AG04450 (cell line): ENCODE results near the gene SH3RF3. TPM values are rescaled to one million over a fixed set of nuclear protein-coding genes. Genes with fewer than 3 reads are reported as not detected.
A peak's percentile ranks its signal among the peaks of the same experiment; 100 is the strongest.

Source experiments
- CTCF ChIA-PET: fragments of 300-600, 350-600 bp; formaldehyde crosslinking; extraction: SDS; loops from one replicate; lab custom pipeline; 2022; ENCODE audit warnings: antibody characterized with exemption, inconsistent platforms; lab: Charles Lee
- POLR2A ChIA-PET: fragments of 350-600 bp; formaldehyde crosslinking; extraction: SDS; loops from one replicate; lab custom pipeline; 2021; ENCODE audit warnings: antibody characterized with exemption, inconsistent platforms; lab: Yijun Ruan, JAX
- DNase-seq: peaks from one replicate; pipeline ENCODE4 v3.0.0-alpha.2; 2011; ENCODE audit warnings: low read depth, low spot score
- H3K27ac ChIP-seq: one replicate; pipeline ENCODE4 v1.5.1; 2012; ENCODE audit warnings: low read depth, low read length, control low read depth
- H3K27me3 ChIP-seq: one replicate; pipeline ENCODE4 v1.6.0; 2012; ENCODE audit warnings: low read length; ENCODE audit not compliant: control insufficient read depth, insufficient read depth
- H3K4me3 ChIP-seq: 2 replicates; pipeline ENCODE4 v1.5.1; 2011; ENCODE audit warnings: mild to moderate bottlenecking, low read depth, low read length, control low read depth
- H3K9me3 ChIP-seq: 2 replicates; pipeline ENCODE4 v1.5.1; 2012; ENCODE audit warnings: low read length; ENCODE audit not compliant: control insufficient read depth, insufficient read depth
- polyA plus RNA-seq: library from polyadenylated mRNA; depleted of rRNA; stranded (reverse); fragments of >200 nt; gene quantifications from 2 replicates; pipeline ENCODE4 v1.2.3, GENCODE V29; 2011
- TF ChIP-seq, protein P1 (sequence below): IDR thresholded peaks from 2 replicates; pipeline ENCODE4 v1.5.1; 2011; ENCODE audit warnings: low read depth, low read length, control low read depth, inconsistent platforms

The SH3RF3 gene
- polyA plus RNA-seq, 1 experiment = 5.7 TPM

DNA sequence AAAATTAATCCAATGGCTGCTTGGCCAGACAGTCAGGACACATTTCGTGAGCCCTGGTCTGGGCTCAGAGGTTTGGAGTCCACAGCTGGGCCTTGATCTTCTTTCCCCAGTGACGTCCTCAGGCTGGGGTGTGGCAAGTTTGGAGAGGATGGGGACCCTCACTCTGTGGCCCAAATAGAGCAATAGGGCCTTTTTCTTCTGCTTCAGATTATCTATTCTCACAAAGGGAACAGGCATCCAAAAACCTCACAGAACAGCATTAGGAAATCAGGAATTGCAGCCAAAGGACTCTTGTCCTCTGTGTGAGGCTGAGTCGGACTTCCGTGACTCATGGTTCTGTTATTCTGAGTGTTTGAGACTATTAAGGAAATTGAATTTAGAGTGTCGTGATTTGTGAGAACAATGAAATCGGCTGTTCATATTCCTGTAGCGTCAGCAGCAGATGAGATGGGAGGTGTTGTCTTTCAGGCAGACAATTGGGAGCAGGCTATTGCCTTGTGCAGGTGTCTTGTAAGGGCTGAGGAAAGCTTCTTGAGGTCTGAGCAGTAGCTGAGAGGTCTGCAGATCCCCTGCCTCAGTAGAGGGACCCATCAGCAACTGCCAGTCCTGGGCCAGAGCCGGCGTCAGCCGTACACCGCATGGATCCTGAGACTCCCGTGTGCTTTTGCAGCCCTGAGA lies 113.8 kb downstream of the SH3RF3 start:
- Histone ChIP-seq H3K9me3 (no peaks in the 10 kb centered on the region), H3K27ac (peak overlapping the region; percentile 88), H3K4me3 (no peak overlapping the region), H3K27me3 (no peaks in the 10 kb centered on the region)
- POLR2A ChIA-PET = interaction anchor here (1.3 to 1.4 kb wide), 3 partner anchors 25 to 71 kb away, joined by 4 to 7 read pairs (median 5); no protein-coding TSS in a partner anchor
- TF ChIP-seq, protein P1, sequence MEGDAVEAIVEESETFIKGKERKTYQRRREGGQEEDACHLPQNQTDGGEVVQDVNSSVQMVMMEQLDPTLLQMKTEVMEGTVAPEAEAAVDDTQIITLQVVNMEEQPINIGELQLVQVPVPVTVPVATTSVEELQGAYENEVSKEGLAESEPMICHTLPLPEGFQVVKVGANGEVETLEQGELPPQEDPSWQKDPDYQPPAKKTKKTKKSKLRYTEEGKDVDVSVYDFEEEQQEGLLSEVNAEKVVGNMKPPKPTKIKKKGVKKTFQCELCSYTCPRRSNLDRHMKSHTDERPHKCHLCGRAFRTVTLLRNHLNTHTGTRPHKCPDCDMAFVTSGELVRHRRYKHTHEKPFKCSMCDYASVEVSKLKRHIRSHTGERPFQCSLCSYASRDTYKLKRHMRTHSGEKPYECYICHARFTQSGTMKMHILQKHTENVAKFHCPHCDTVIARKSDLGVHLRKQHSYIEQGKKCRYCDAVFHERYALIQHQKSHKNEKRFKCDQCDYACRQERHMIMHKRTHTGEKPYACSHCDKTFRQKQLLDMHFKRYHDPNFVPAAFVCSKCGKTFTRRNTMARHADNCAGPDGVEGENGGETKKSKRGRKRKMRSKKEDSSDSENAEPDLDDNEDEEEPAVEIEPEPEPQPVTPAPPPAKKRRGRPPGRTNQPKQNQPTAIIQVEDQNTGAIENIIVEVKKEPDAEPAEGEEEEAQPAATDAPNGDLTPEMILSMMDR = no peak
- DNase-seq = peak; percentile 69
- CTCF ChIA-PET = interaction anchor here (0.5 to 1.3 kb wide), 2 partner anchors 268 to 282 kb away, joined by 3 to 7 read pairs; no protein-coding TSS in a partner anchor

GRCh38 chr2:109243526-109244303 lies 114.7 kb downstream of the SH3RF3 start:
- peak overlapping the region; percentile 88 for H3K27ac ChIP-seq
- no peaks in the 10 kb centered on the region for H3K9me3 ChIP-seq
- no peak overlapping the region for H3K4me3 ChIP-seq
- ChIA-PET POLR2A (interaction anchor here (1.4 kb wide), 1 partner anchor 47 kb away, joined by 5 read pairs; no protein-coding TSS in a partner anchor), CTCF (interaction anchor here (1.3 kb wide), 1 partner anchor 267 kb away, joined by 3 read pairs; no protein-coding TSS in a partner anchor)
- no peaks in the 10 kb centered on the region for H3K27me3 ChIP-seq
- no peak for DNase-seq
- TF ChIP-seq, protein P1 = no peak

- TF ChIP-seq, protein P1 = no peak
- Histone ChIP-seq H3K4me3 (no peak overlapping the region), H3K9me3 (no peaks in the 10 kb centered on the region), H3K27ac (no peak overlapping the region), H3K27me3 (no peaks in the 10 kb centered on the region)
- DNase-seq = no peak
- ChIA-PET CTCF (interaction anchor here (1.3 kb wide), 1 partner anchor 266 kb away, joined by 3 read pairs; no protein-coding TSS in a partner anchor), POLR2A (no interaction called here)
Observed at GRCh38 chr2:109244304-109244582, 115.2 kb downstream of the SH3RF3 start.

DNA sequence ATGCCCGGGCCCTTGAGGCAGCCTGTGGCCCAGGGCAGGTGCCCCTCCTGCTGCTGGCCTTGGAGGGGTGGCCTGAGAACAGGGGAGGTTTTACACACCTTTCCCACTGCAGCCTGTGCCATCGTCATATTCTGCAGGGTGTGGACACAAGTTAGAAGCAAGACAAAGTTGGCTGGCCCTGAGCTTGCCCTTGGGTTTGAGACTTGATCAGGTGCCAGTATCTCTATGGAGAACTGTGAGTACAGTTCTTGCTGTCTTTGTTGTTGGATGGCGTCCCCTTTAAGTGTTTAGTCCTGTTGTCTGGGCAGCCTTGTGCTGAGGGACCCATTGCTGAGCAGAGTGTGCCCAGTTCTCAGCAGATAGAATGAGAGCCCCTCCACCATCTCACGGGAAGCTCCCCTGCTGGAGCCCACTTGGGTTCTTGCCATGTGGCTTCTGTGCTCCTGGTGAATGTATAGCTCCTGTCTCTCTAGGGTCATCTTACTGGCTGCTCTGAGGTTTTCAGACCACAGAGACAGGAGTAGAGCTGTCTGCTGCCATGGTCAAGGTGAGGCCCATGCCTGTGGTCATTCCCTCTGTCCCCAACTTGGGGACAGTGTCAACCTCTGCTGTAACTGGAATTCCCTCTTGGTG lies 115.9 kb downstream of the SH3RF3 start:
- Histone ChIP-seq H3K4me3 (no peak overlapping the region), H3K27me3 (no peaks in the 10 kb centered on the region), H3K9me3 (no peaks in the 10 kb centered on the region), H3K27ac (no peak overlapping the region)
- TF ChIP-seq, protein P1 = no peak
- DNase-seq = no peak
- CTCF ChIA-PET = no interaction called here
- POLR2A ChIA-PET = no interaction called here
